Stimulated activated CD8-positive, alpha-beta memory T cell treated with anti-CD3 and anti-CD28 coated beads, Interleukin-12 subunit alpha, Interleukin-12 subunit beta, amount 100 ng/mL, for 24 hours (primary cell): ENCODE results near the gene LRRC4B.
"Not testable (repeated sequence)": the region's sequence is repeated elsewhere in the genome, so short reads cannot be mapped to it uniquely, and the experiment has no call there.

Experiments
- DNase-seq: peaks from one replicate; pipeline ENCODE4 v3.0.0-alpha.2; 2020; ENCODE audit errors: extremely low read depth

Gene LRRC4B

GRCh38 chr19:50485284-50485955, 82.8 kb downstream of the LRRC4B start:
- DNase-seq, result no peak

DNA sequence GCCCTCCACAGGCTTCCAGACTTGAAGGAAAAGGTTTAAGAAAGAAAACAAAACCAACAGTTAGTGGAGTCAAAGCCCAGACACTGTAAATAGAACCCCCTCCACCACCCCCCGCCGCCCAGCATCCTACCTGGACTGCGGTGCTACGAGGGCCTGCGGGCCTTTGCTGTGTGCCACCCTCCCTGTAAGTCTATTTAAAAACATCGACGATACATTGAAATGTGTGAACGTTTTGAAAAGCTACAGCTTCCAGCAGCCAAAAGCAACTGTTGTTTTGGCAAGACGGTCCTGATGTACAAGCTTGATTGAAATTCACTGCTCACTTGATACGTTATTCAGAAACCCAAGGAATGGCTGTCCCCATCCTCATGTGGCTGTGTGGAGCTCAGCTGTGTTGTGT, 85.3 kb downstream of the LRRC4B start:
- no peak for DNase-seq

DNA sequence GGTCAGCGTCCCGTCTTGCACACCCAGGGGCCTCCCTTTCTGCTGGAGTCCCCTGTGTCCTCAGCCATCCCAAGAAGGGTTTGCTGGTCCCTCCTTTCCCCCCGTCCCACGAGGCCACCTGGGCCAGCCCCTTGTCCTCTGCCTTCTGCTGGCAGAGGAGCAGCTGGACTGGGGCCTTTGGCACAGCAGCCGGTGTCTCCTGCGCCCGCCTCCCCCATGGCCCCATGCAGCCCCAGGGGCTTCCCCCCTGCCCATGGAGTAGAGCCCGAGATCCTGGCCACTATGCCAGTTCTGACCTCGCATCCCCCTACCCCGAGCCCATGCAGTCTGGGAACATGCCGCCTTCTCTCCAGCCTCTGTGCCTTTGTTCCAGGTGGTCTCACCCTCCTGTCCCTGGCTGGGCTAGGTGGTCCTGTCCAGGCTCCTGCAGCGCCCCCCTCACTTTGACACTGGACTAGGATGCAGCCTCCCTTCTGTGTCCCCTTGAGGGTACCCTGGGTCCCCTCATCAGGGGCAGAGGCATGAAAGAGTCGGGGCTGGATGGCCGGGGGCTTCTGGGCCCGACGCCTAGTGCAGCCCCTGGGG, 85.9 kb downstream of the LRRC4B start:
- DNase-seq, result no peak

DNA sequence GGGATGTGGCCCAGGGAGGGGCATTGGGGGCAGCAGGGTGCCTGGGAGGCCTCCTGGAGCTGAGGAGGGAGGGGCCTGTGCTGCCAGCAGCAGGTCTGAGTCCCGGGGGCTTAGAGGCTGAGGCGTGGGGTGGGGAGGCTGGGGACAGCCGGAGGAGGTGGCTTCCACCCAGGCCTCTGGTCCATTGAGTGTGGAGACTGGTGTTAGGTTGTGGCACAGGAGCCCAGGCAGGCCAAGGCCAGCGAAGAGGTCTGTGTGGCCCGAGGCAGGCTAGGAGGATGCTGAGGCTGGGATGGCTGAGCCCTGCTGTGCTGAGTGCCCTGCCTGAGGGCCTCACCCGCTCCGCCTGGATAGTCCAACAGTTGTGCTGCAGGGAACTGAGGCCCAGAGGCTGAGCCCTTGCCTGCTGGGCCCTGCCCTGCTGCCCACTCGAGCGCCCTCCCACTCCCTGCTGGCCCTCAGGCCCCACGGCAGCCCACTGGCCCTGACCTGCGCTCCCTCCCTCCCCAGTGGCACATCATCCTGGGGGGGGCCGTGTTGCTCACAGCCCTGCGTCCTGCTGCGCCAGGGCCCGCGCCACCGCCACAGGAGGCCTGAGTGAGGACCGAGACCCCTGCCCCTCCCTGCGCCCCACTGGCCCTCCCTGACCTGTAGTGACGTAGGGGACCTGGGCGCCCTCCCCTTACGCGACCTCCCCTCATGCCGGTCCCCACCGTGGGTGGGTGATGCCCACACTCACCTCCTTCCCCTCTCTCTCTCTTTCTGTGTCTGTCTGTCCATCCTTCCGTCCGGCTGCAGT, 86.7 kb downstream of the LRRC4B start:
- DNase-seq, result no peak

DNA sequence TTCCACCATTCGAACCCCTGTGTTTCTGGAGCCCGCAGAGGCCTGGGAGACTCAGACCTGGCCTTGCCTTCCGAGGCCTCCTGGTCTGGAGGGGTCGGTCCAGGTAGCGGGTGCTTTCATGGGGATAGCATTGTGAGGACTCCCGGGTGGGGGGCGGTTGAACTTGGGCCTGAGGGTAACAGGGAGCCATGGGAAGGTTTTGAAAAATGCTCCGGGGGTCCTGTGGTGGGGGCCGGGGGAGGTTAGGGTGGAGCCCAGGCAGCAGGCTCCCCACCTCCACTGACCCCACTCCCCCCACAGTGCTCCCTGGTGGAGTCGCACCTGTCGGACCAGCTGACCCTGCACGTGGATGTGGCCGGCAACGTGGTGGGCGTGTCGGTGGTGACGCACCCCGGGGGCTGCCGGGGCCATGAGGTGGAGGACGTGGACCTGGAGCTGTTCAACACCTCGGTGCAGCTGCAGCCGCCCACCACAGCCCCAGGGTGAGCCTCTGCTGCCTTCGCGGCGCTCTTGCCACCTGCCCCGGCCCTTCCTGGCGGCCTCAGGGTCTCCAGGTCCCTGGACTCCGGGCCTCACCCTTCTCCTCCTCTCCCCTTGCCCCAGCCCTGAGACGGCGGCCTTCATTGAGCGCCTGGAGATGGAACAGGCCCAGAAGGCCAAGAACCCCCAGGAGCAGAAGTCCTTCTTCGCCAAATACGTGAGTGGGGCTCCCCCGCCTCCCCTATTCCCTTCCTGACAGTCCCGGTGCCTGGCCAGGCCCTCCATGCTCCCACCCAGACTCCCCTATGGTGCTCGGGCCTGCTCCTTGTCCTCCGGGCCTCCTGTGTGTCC, 87.7 kb downstream of the LRRC4B start:
- DNase-seq, result no peak

DNA sequence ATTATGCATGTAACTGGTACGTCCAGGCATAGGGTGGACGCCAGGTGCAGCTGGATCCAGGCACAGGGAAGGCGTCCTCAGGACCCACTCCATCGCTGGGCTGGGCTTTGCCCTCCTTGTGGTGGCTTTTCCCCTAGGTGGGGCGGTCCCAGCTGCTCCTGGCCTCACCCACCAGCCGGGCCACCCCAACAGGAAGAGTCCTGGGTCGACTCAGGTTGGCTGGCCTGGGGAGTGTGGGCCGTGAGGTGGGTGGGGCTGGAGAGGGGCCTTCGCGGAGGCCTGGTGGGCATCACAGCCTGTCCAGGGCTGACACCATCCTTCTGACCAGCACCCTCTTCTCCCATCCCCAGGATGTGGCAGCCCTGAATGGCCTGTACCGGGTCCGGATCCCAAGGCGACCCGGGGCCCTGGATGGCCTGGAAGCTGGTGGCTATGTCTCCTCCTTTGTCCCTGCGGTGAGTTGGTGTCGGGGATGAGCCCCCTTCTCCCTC, 88.4 kb downstream of the LRRC4B start:
- no peak for DNase-seq

- DNase-seq, result no peak
Measured at GRCh38 chr19:50478901-50479715, 89.1 kb downstream of the LRRC4B start.

GRCh38 chr19:50477751-50478515, 90.3 kb downstream of the LRRC4B start:
- DNase-seq, result no peak

- DNase-seq, result no peak
Measured at GRCh38 chr19:50476907-50477238, 91.4 kb downstream of the LRRC4B start.

DNA sequence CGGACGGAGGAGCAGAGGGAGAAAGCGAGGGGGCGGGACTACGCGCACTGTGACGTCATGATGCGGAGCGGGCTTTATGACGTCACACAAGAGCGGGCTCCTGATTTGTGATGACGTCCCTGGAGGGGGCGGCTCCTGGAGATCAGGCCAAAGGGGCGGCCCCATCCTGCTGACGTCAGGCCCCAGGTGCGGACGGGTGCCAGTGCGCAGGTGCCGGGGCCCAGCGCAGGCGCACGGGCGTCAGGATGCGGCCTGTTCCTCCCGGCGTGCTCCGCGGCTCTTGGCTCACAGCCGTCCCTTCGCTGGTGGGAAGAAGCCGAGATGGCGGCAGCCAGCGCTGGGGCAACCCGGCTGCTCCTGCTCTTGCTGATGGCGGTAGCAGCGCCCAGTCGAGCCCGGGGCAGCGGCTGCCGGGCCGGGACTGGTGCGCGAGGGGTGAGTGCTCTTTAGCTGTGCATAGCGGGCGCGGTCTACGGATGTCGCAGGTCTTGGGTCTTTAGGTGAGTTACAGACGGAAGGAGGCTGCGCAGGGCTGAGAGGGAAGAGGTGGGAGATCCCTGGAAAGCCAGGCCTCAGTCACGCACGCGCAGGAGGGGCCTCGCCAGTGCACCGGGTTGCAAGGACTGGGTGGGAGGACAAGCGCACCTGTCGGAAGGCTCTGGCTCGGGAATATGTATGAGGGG, 91.9 kb downstream of the LRRC4B start, which contains the start of the genes EMC10 and GARIN5A:
TSS of gene EMC10 (plus strand) at position 284 of the 683 bp plus-strand sequence. CDS start at position 322, 38 bp downstream.
TSS of gene GARIN5A (minus strand) at position 625 of the 683 bp plus-strand sequence. CDS start at position 165, 460 bp downstream.
- peak; percentile 85 for DNase-seq

- DNase-seq, result no peak
Measured at GRCh38 chr19:50475736-50476223, 92.5 kb downstream of the LRRC4B start.

DNA sequence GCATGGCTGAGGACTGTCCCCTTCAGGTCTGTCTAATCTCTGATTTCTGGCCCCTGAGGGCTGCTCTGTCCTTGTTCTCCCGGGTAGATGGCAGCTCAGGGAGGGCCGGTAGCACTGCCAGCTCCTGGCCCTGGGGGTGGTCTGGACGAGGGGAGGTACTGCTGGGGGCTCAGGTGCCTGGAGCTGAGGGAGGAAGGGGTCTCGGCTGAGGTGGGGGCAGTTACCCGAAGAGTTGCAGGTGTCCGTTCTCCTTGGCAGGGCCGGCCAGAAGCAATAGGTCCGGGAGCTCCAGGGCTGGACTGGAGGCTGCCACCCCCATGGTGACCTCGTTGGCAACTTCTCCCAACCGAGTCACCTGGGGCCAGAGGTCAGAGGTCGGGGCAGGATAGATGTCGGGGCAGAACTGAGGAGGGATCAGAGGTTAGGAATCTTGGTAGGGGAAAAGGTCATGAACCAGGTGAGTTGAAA, 93.1 kb downstream of the LRRC4B start:
- no peak for DNase-seq

DNA sequence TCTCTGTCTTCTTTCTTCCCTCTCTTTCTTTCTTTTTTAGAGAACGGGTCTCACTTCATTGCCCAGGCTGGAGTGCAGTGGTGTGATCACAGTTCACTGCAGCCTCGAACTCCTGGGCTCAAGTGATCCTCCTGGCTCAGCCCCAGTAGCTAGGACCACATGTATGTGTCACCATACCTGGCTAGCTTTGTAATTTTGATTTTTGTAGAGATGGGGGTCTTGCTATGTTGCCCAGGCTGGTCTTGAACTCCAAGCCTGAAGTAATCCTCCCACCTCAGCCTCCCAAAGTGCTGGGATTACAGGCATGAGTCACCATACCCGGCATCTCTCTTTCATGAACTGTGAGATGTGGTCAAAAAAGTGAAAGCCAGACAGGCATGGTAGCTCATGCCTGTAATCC, 94.9 kb downstream of the LRRC4B start:
- not testable (repeated sequence) for DNase-seq

DNA sequence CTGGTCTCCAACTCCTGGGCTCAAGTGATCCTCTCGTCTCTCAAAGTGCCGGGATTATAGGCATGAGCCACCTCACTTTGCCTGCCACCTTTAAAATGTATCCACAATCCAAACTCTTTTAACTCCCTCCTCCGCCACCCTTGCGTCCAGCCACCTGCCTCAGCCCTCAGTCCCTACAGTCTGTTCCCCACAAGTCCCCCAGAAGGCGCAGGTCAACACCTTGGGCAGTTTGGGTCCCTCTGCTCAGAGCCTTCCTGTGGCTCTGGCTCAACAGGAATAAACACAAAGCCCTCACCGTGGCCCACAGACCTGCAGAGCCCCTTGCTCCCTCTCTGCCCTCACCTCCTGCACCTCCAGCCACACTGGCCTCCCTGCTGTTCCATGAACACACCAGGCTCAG, 99.4 kb downstream of the LRRC4B start:
- DNase-seq, result no peak

DNA sequence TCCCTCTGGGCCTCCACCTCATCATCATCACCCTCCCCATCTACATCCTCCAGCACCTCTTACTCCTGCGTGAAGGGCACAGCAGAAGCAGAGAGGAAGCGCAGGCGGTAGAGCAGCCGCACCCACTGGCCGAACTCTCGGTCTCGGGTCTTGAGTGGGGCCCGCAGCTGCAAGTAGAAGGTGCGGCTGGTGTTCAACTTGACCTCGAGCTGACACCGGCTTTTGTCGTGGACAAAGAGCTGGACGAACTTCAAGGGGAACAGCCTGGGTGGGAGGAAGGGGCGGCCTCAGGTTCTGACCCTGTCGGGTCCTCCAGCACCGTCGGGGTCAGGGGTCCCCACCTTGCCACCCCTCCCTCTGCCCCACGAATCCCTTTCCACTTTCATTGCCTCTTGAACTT, 100.7 kb downstream of the LRRC4B start:
- DNase-seq, result no peak
